HG03558 (cell line): ENCODE results near the gene LPP.
"Not testable (repeated sequence)": the region's sequence is repeated elsewhere in the genome, so short reads cannot be mapped to it uniquely, and the experiment has no call there.

Source experiments
- ATAC-seq: cut with Tn5 transposase; IDR thresholded peaks from one replicate; pipeline ENCODE4 v1.9.1; 2021; ENCODE audit warnings: moderate number of reproducible peaks; ENCODE audit not compliant: unreplicated experiment; ENCODE audit errors: extremely low read depth

LPP gene

GRCh38 chr3:188404124-188404523, 250.2 kb downstream of the LPP start:
- ATAC-seq: no peak

- ATAC-seq: no peak
Measured at GRCh38 chr3:188404701-188405100, 250.7 kb downstream of the LPP start.

GRCh38 chr3:188407158-188407880, 253.4 kb downstream of the LPP start:
- no peak for ATAC-seq

GRCh38 chr3:188408831-188409230, 254.9 kb downstream of the LPP start:
- ATAC-seq: no peak

GRCh38 chr3:188411750-188412149, 257.8 kb downstream of the LPP start:
- no peak for ATAC-seq

GRCh38 chr3:188415196-188415595, 261.2 kb downstream of the LPP start:
- ATAC-seq: no peak

GRCh38 chr3:188416041-188416440, 262.1 kb downstream of the LPP start:
- ATAC-seq: no peak

GRCh38 chr3:188417271-188417696, 263.3 kb downstream of the LPP start:
- no peak for ATAC-seq

- ATAC-seq: no peak
Measured at GRCh38 chr3:188417766-188418165, 263.8 kb downstream of the LPP start.

- no peak for ATAC-seq
Measured at GRCh38 chr3:188421151-188421821, 267.3 kb downstream of the LPP start.

GRCh38 chr3:188421836-188422540, 268.0 kb downstream of the LPP start:
- ATAC-seq: peak; percentile 98

GRCh38 chr3:188427981-188428380, 274.0 kb downstream of the LPP start:
- not testable (repeated sequence) for ATAC-seq

- ATAC-seq: no peak
Measured at GRCh38 chr3:188431040-188431439, 277.1 kb downstream of the LPP start.

GRCh38 chr3:188431553-188431952, 277.6 kb downstream of the LPP start:
- ATAC-seq: no peak

- no peak for ATAC-seq
Measured at GRCh38 chr3:188432802-188433520, 279.0 kb downstream of the LPP start.

- ATAC-seq: no peak
Measured at GRCh38 chr3:188433521-188434150, 279.7 kb downstream of the LPP start.

- no peak for ATAC-seq
Measured at GRCh38 chr3:188434594-188434993, 280.6 kb downstream of the LPP start.

- no peak for ATAC-seq
Measured at GRCh38 chr3:188435266-188435665, 281.3 kb downstream of the LPP start.

GRCh38 chr3:188437926-188438325, 284.0 kb downstream of the LPP start:
- ATAC-seq: no peak

- peak; percentile 88 for ATAC-seq
Measured at GRCh38 chr3:188439080-188439479, 285.1 kb downstream of the LPP start.
